GM23338 (cell line): ENCODE data around the gene HSD17B2.

Experiments used
- CREB1 ChIP-seq: fragments of 250-450 bp; sonication (Bioruptor Pico); IDR thresholded peaks from 2 replicates; pipeline ENCODE4 v1.5.0; 2020; ENCODE audit warnings: low read depth, mild to moderate bottlenecking, moderate library complexity
- EZH2 ChIP-seq: fragments of 200-600 bp; sonication (generic); IDR thresholded peaks from one replicate; pipeline ENCODE4 v1.8.0; 2017; ENCODE audit warnings: antibody characterized with exemption, mild to moderate bottlenecking, low read depth; ENCODE audit not compliant: unreplicated experiment
- EZH2phosphoT487 ChIP-seq: fragments of 200-600 bp; sonication (generic); IDR thresholded peaks from one replicate; pipeline ENCODE4 v1.8.1; 2018; ENCODE audit warnings: antibody characterized with exemption; ENCODE audit not compliant: unreplicated experiment
- JUNB ChIP-seq: IDR thresholded peaks from one replicate; pipeline ENCODE4 v1.6.1; 2016; ENCODE audit warnings: antibody characterized with exemption; ENCODE audit not compliant: unreplicated experiment
- NANOG ChIP-seq: IDR thresholded peaks from 2 replicates; pipeline ENCODE4 v1.6.1; 2016; ENCODE audit warnings: antibody characterized with exemption, borderline replicate concordance
- POLR2AphosphoS5 ChIP-seq: IDR thresholded peaks from 2 replicates; pipeline ENCODE4 v1.6.1; 2016; ENCODE audit warnings: antibody characterized with exemption, low read depth
- STAT1 ChIP-seq: IDR thresholded peaks from one replicate; pipeline ENCODE4 v1.6.1; 2016; ENCODE audit warnings: antibody characterized with exemption; ENCODE audit not compliant: unreplicated experiment
- ZNF114 ChIP-seq: fragments of 250-450 bp; sonication (Bioruptor Pico); IDR thresholded peaks from 2 replicates; pipeline ENCODE4 v1.5.0; 2020; ENCODE audit warnings: mild to moderate bottlenecking, moderate library complexity
- TF ChIP-seq, protein P1 (sequence below), 2 experiments: fragments of 200-600 bp in 1 of 2; sonication (generic) in 1 of 2; conservative IDR thresholded peaks; 2 replicates each; pipeline versions ENCODE4 v1.5.1 to v1.6.1; 2016 to 2017; ENCODE audit warnings: antibody characterized with exemption in 2 of 2, low read depth in 2 of 2, mild to moderate bottlenecking in 2 of 2, moderate library complexity in 1 of 2
- TF ChIP-seq, protein P2 (sequence below): IDR thresholded peaks from one replicate; pipeline ENCODE4 v1.6.1; 2018; ENCODE audit warnings: antibody characterized with exemption; ENCODE audit not compliant: unreplicated experiment
- TF ChIP-seq, protein P3 (sequence below): IDR thresholded peaks from 2 replicates; pipeline ENCODE4 v1.6.1; 2016; ENCODE audit warnings: antibody characterized with exemption
- TF ChIP-seq, protein P4 (sequence below): fragments of 250-450 bp; sonication (Bioruptor Pico); IDR thresholded peaks from 2 replicates; pipeline ENCODE4 v1.5.0; 2020; ENCODE audit warnings: mild to moderate bottlenecking, moderate library complexity

DNA sequence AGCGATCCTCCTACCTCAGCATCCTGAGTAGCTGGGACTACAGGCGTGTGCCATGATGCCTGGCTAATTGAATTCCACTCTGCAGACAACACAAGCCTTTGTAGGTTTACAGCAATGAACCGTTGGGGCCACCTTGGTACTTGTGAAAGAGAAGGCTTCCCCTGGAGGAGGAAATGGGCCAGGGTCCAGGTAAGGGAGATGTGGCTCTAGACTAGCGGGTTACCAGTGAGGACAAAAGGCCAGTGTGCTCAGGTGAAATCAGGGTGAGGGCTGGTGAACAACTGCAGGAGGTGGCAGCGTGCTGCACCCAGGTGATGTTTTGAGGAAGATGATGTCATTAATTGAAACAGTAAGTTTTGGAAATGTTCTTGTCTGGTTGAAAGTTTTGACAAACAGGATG lies 30.5 kb upstream of the HSD17B2 start:
- TF ChIP-seq, protein P1, sequence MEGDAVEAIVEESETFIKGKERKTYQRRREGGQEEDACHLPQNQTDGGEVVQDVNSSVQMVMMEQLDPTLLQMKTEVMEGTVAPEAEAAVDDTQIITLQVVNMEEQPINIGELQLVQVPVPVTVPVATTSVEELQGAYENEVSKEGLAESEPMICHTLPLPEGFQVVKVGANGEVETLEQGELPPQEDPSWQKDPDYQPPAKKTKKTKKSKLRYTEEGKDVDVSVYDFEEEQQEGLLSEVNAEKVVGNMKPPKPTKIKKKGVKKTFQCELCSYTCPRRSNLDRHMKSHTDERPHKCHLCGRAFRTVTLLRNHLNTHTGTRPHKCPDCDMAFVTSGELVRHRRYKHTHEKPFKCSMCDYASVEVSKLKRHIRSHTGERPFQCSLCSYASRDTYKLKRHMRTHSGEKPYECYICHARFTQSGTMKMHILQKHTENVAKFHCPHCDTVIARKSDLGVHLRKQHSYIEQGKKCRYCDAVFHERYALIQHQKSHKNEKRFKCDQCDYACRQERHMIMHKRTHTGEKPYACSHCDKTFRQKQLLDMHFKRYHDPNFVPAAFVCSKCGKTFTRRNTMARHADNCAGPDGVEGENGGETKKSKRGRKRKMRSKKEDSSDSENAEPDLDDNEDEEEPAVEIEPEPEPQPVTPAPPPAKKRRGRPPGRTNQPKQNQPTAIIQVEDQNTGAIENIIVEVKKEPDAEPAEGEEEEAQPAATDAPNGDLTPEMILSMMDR (conservative IDR thresholded peaks at IDR 0.05; ENCODE audit: low read depth in 2 of 2) = no peak
- TF ChIP-seq, protein P2, sequence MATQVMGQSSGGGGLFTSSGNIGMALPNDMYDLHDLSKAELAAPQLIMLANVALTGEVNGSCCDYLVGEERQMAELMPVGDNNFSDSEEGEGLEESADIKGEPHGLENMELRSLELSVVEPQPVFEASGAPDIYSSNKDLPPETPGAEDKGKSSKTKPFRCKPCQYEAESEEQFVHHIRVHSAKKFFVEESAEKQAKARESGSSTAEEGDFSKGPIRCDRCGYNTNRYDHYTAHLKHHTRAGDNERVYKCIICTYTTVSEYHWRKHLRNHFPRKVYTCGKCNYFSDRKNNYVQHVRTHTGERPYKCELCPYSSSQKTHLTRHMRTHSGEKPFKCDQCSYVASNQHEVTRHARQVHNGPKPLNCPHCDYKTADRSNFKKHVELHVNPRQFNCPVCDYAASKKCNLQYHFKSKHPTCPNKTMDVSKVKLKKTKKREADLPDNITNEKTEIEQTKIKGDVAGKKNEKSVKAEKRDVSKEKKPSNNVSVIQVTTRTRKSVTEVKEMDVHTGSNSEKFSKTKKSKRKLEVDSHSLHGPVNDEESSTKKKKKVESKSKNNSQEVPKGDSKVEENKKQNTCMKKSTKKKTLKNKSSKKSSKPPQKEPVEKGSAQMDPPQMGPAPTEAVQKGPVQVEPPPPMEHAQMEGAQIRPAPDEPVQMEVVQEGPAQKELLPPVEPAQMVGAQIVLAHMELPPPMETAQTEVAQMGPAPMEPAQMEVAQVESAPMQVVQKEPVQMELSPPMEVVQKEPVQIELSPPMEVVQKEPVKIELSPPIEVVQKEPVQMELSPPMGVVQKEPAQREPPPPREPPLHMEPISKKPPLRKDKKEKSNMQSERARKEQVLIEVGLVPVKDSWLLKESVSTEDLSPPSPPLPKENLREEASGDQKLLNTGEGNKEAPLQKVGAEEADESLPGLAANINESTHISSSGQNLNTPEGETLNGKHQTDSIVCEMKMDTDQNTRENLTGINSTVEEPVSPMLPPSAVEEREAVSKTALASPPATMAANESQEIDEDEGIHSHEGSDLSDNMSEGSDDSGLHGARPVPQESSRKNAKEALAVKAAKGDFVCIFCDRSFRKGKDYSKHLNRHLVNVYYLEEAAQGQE = no peak
- TF ChIP-seq POLR2AphosphoS5 (no peak), JUNB (no peak), EZH2phosphoT487 (no peak), EZH2 (no peak), CREB1 (CRISPR knock-in tag) (no peak), NANOG (no peak), ZNF114 (no peak), STAT1 (no peak)
- TF ChIP-seq, protein P3, sequence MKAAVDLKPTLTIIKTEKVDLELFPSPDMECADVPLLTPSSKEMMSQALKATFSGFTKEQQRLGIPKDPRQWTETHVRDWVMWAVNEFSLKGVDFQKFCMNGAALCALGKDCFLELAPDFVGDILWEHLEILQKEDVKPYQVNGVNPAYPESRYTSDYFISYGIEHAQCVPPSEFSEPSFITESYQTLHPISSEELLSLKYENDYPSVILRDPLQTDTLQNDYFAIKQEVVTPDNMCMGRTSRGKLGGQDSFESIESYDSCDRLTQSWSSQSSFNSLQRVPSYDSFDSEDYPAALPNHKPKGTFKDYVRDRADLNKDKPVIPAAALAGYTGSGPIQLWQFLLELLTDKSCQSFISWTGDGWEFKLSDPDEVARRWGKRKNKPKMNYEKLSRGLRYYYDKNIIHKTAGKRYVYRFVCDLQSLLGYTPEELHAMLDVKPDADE = no peak
- TF ChIP-seq, protein P4, sequence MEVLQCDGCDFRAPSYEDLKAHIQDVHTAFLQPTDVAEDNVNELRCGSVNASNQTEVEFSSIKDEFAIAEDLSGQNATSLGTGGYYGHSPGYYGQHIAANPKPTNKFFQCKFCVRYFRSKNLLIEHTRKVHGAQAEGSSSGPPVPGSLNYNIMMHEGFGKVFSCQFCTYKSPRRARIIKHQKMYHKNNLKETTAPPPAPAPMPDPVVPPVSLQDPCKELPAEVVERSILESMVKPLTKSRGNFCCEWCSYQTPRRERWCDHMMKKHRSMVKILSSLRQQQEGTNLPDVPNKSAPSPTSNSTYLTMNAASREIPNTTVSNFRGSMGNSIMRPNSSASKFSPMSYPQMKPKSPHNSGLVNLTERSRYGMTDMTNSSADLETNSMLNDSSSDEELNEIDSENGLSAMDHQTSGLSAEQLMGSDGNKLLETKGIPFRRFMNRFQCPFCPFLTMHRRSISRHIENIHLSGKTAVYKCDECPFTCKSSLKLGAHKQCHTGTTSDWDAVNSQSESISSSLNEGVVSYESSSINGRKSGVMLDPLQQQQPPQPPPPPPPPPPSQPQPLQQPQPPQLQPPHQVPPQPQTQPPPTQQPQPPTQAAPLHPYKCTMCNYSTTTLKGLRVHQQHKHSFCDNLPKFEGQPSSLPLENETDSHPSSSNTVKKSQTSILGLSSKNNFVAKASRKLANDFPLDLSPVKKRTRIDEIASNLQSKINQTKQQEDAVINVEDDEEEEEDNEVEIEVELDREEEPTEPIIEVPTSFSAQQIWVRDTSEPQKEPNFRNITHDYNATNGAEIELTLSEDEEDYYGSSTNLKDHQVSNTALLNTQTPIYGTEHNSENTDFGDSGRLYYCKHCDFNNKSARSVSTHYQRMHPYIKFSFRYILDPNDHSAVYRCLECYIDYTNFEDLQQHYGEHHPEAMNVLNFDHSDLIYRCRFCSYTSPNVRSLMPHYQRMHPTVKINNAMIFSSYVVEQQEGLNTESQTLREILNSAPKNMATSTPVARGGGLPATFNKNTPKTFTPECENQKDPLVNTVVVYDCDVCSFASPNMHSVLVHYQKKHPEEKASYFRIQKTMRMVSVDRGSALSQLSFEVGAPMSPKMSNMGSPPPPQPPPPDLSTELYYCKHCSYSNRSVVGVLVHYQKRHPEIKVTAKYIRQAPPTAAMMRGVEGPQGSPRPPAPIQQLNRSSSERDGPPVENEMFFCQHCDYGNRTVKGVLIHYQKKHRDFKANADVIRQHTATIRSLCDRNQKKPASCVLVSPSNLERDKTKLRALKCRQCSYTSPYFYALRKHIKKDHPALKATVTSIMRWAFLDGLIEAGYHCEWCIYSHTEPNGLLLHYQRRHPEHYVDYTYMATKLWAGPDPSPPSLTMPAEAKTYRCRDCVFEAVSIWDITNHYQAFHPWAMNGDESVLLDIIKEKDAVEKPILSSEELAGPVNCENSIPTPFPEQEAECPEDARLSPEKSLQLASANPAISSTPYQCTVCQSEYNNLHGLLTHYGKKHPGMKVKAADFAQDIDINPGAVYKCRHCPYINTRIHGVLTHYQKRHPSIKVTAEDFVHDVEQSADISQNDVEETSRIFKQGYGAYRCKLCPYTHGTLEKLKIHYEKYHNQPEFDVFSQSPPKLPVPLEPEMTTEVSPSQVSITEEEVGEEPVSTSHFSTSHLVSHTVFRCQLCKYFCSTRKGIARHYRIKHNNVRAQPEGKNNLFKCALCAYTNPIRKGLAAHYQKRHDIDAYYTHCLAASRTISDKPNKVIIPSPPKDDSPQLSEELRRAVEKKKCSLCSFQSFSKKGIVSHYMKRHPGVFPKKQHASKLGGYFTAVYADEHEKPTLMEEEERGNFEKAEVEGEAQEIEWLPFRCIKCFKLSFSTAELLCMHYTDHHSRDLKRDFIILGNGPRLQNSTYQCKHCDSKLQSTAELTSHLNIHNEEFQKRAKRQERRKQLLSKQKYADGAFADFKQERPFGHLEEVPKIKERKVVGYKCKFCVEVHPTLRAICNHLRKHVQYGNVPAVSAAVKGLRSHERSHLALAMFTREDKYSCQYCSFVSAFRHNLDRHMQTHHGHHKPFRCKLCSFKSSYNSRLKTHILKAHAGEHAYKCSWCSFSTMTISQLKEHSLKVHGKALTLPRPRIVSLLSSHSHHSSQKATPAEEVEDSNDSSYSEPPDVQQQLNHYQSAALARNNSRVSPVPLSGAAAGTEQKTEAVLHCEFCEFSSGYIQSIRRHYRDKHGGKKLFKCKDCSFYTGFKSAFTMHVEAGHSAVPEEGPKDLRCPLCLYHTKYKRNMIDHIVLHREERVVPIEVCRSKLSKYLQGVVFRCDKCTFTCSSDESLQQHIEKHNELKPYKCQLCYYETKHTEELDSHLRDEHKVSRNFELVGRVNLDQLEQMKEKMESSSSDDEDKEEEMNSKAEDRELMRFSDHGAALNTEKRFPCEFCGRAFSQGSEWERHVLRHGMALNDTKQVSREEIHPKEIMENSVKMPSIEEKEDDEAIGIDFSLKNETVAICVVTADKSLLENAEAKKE = no peak
